Keratinocyte (primary cell): ENCODE measurements around the gene PTCSC3. TPM values are rescaled to one million over a fixed set of nuclear protein-coding genes. Genes with fewer than 3 reads are reported as not detected.

Experiments used
- DNase-seq: peaks from one replicate; pipeline ENCODE4 v3.0.0-alpha.2; 2011; ENCODE audit warnings: low read depth, missing footprints, low spot score
- FAIRE-seq: peaks from 2 replicates; lab custom pipeline; 2011; peaks lifted over from hg19 to GRCh38; lab: Jason Lieb, UNC
- H2AFZ ChIP-seq: 2 replicates; pipeline ENCODE4 v1.6.0; 2012; ENCODE audit warnings: low read length, control low read depth, inconsistent platforms; ENCODE audit not compliant: control insufficient read depth
- H3K27ac ChIP-seq: 2 replicates; pipeline ENCODE4 v1.5.1; 2011; ENCODE audit warnings: low read length; ENCODE audit not compliant: control insufficient read depth, insufficient read depth
- H3K27me3 ChIP-seq: 3 replicates; pipeline ENCODE4 v1.6.0; 2011; ENCODE audit warnings: low read length; ENCODE audit not compliant: control insufficient read depth, insufficient read depth; ENCODE audit errors: extremely low read depth
- H3K36me3 ChIP-seq, 2 experiments: 2 replicates in 1 of 2; 3 replicates in 1 of 2; pipeline ENCODE4 v1.5.1; 2011; ENCODE audit warnings: low read length in 2 of 2, mild to moderate bottlenecking in 1 of 2; ENCODE audit not compliant: control insufficient read depth in 2 of 2, insufficient read depth in 2 of 2; ENCODE audit errors: extremely low read depth in 1 of 2
- H3K4me1 ChIP-seq: 3 replicates; pipeline ENCODE4 v1.5.1; 2011; ENCODE audit warnings: low read length; ENCODE audit not compliant: control insufficient read depth, insufficient read depth; ENCODE audit errors: extremely low read depth
- H3K4me2 ChIP-seq: 3 replicates; pipeline ENCODE4 v1.6.0; 2011; ENCODE audit warnings: low read depth, low read length; ENCODE audit not compliant: control insufficient read depth, insufficient read depth; ENCODE audit errors: extremely low read depth
- H3K4me3 ChIP-seq, 3 experiments: fragments of 200-600 bp in 1 of 3; sonication (generic) in 1 of 3; 2 replicates in 2 of 3; 3 replicates in 1 of 3; pipeline ENCODE4 v1.5.1; 2011 to 2016; ENCODE audit warnings: low read length in 3 of 3, mild to moderate bottlenecking in 3 of 3, control low read depth in 2 of 3, inconsistent platforms in 1 of 3, low read depth in 1 of 3, mixed read lengths in 1 of 3, mixed run types in 1 of 3, moderate library complexity in 1 of 3; ENCODE audit not compliant: control insufficient read depth in 2 of 3, insufficient read depth in 2 of 3; ENCODE audit errors: extremely low read depth in 1 of 3
- H3K79me2 ChIP-seq: 2 replicates; pipeline ENCODE4 v1.6.0; 2012; ENCODE audit warnings: low read length; ENCODE audit not compliant: control insufficient read depth, insufficient read depth
- H3K9ac ChIP-seq: 3 replicates; pipeline ENCODE4 v1.6.0; 2011; ENCODE audit warnings: low read length; ENCODE audit not compliant: control insufficient read depth, insufficient read depth; ENCODE audit errors: extremely low read depth
- H3K9me1 ChIP-seq: 3 replicates; pipeline ENCODE4 v1.6.0; 2011; ENCODE audit warnings: low read length; ENCODE audit not compliant: control insufficient read depth, insufficient read depth; ENCODE audit errors: extremely low read depth
- H3K9me3 ChIP-seq: 2 replicates; pipeline ENCODE4 v1.5.1; 2012; ENCODE audit warnings: low read depth, low read length; ENCODE audit not compliant: control insufficient read depth
- H4K20me1 ChIP-seq: 3 replicates; pipeline ENCODE4 v1.6.0; 2011; ENCODE audit warnings: low read length; ENCODE audit not compliant: control insufficient read depth, insufficient read depth; ENCODE audit errors: extremely low read depth
- CTCF ChIP-seq, 3 experiments: IDR thresholded peaks in 1 of 3; conservative IDR thresholded peaks in 1 of 3; optimal IDR thresholded peaks in 1 of 3; 2 replicates in 2 of 3; 3 replicates in 1 of 3; pipeline versions ENCODE3 to v1.5.1; 2011; ENCODE audit warnings: low read length in 3 of 3, mild to moderate bottlenecking in 3 of 3, moderate library complexity in 2 of 3, control low read depth in 1 of 3, inconsistent platforms in 1 of 3; ENCODE audit not compliant: insufficient read depth in 2 of 3; ENCODE audit errors: extremely low read depth in 1 of 3
- EZH2 ChIP-seq: IDR thresholded peaks from one replicate; pipeline ENCODE4 v1.6.1; 2012; ENCODE audit warnings: inconsistent platforms, mild to moderate bottlenecking, low read length, moderate library complexity
- dilution Hi-C: fragments of 300-500 bp; cut with MboI; formaldehyde crosslinking; loops from one replicate; pipeline ENCODE4 v1.7.0; 2020; ENCODE audit warnings: low sequenced_read_pairs; ENCODE audit not compliant: extremely low pct_ligation_motif_present
- polyA plus RNA-seq, 5 experiments: library from polyadenylated mRNA; depleted of rRNA in 3 of 5; stranded (reverse) in 3 of 5; stranded (forward) in 1 of 5; unstranded in 1 of 5; fragments of >200 nt; gene quantifications; 1 replicate in 1 of 5; 2 replicates in 3 of 5; 3 replicates in 1 of 5; pipeline versions ENCODE4 v1.2.1 to v1.2.3, GENCODE V29; 2011 to 2012; ENCODE audit warnings: missing spikeins in 2 of 5, low read depth in 1 of 5, low replicate concordance in 1 of 5

The PTCSC3 gene
- polyA plus RNA-seq, 1 donor (not counting 4 experiments of a cell fraction or from before 2014, with no cell fraction given): not detected

GRCh38 chr14:36217027-36217426 is 40.5 kb upstream of the PTCSC3 start:
- FAIRE-seq (no peak), DNase-seq (no peak)
- H3K9ac ChIP-seq: no peak overlapping the region
- TF ChIP-seq CTCF (optimal IDR thresholded peaks at IDR 0.05 in 1 of 3, IDR thresholded peaks at IDR 0.05 in 1 of 3, conservative IDR thresholded peaks at IDR 0.05 in 1 of 3; ENCODE audit: extremely low read depth in 1 of 3, insufficient read depth in 2 of 3, low read length in 3 of 3): no peak
- no peak for TF ChIP-seq EZH2
- H3K9me1 ChIP-seq: no peaks in the 10 kb centered on the region
- no peaks in the 10 kb centered on the region for H3K36me3 ChIP-seq
- H2AFZ ChIP-seq: no peak overlapping the region
- H3K27me3 ChIP-seq: peaks cover 9% of the 10 kb centered on the region
- H4K20me1 ChIP-seq: no peaks in the 10 kb centered on the region
- H3K27ac ChIP-seq: no peak overlapping the region
- no peaks in the 10 kb centered on the region for H3K79me2 ChIP-seq
- no peak overlapping the region for H3K4me2 ChIP-seq
- no peaks in the 10 kb centered on the region for H3K9me3 ChIP-seq
- H3K4me3 ChIP-seq: no peak overlapping the region
- dilution Hi-C loops: no loop called here
- peaks cover 7% of the 10 kb centered on the region for H3K4me1 ChIP-seq

- Histone ChIP-seq H3K4me2 (no peak overlapping the region), H3K4me1 (peaks cover 7% of the 10 kb centered on the region), H3K27me3 (peaks cover 9% of the 10 kb centered on the region), H3K9ac (no peak overlapping the region), H3K9me3 (no peaks in the 10 kb centered on the region), H3K27ac (no peak overlapping the region), H3K9me1 (no peaks in the 10 kb centered on the region), H3K4me3 (no peak overlapping the region), H4K20me1 (no peaks in the 10 kb centered on the region), H3K36me3 (no peaks in the 10 kb centered on the region), H2AFZ (no peak overlapping the region), H3K79me2 (no peaks in the 10 kb centered on the region)
- dilution Hi-C loops: no loop called here
- FAIRE-seq (no peak), DNase-seq (no peak)
- no peak for TF ChIP-seq CTCF (optimal IDR thresholded peaks at IDR 0.05 in 1 of 3, IDR thresholded peaks at IDR 0.05 in 1 of 3, conservative IDR thresholded peaks at IDR 0.05 in 1 of 3; ENCODE audit: extremely low read depth in 1 of 3, insufficient read depth in 2 of 3, low read length in 3 of 3)
- no peak for TF ChIP-seq EZH2
These were observed 38.7 kb upstream of the PTCSC3 start for GRCh38 chr14:36215217-36215598.
